ENCODE results near the gene PSMC3IP. TPM values are rescaled to one million over a fixed set of nuclear protein-coding genes. Genes with fewer than 3 reads are reported as not detected.
"Not testable (repeated sequence)": the region's sequence is repeated elsewhere in the genome, so short reads cannot be mapped to it uniquely, and the experiment has no call there.

Gene PSMC3IP
- total RNA-seq, 4 donors from 2014 or later, result 4.9 to 9.0 (median 7.4) TPM

- Histone ChIP-seq H3K4me3 (no peak overlapping the region), H3K4me1 (peaks cover 0 to 18% (median 4%) of the 10 kb centered on the region in 4 donors), H3K36me3 (peaks cover 0 to 41% (median under 1%) of the 10 kb centered on the region in 3 donors), H3K27me3 (no peaks in the 10 kb centered on the region), H3K27ac (no peak overlapping the region), H3K9me3 (no peaks in the 10 kb centered on the region)
- WGBS, 2 donors, result 85 to 88% methylated on average over 14 of the region's 14 CpGs
- DNase-seq (ENCODE audit: low spot score in 2 of 2), result no peak
- TF ChIP-seq EP300 (IDR thresholded peaks at IDR 0.05) (no peak), POLR2A (IDR thresholded peaks at IDR 0.05) (no peak)
- TF ChIP-seq, protein P1, sequence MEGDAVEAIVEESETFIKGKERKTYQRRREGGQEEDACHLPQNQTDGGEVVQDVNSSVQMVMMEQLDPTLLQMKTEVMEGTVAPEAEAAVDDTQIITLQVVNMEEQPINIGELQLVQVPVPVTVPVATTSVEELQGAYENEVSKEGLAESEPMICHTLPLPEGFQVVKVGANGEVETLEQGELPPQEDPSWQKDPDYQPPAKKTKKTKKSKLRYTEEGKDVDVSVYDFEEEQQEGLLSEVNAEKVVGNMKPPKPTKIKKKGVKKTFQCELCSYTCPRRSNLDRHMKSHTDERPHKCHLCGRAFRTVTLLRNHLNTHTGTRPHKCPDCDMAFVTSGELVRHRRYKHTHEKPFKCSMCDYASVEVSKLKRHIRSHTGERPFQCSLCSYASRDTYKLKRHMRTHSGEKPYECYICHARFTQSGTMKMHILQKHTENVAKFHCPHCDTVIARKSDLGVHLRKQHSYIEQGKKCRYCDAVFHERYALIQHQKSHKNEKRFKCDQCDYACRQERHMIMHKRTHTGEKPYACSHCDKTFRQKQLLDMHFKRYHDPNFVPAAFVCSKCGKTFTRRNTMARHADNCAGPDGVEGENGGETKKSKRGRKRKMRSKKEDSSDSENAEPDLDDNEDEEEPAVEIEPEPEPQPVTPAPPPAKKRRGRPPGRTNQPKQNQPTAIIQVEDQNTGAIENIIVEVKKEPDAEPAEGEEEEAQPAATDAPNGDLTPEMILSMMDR (IDR thresholded peaks at IDR 0.05), result no peak
These were observed 29.8 kb downstream of the PSMC3IP start for GRCh38 chr17:42547698-42548069.

DNA sequence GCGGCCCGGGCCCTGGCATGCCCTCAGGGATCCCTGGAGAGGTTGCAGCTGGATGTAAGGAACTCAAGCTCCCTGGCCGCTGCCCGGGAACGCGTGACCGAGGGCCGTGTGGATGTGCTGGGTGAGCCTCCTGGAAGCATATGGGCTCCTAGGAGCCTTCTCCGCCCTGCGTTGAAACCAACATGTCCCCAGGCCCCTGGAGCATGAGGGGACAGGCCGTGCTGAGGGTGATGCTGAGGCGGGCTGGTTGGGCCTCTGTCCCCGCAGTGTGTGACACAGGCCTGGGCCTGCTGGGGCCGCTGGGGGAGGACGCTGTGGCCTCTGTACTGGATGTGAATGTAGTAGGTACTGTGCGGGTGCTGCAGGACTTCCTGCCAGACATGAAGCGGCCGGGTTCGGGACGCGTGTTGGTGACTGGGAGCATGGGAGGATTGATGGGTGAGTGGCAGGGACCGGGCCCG lies 30.5 kb downstream of the PSMC3IP start:
- no peaks in the 10 kb centered on the region for H3K9me3 ChIP-seq
- peaks cover 0 to 46% (median 2%) of the 10 kb centered on the region in 3 donors for H3K36me3 ChIP-seq
- H3K27me3 ChIP-seq, result no peaks in the 10 kb centered on the region
- 81 to 84% methylated on average over 23 of the region's 23 CpGs for WGBS, 2 donors
- H3K27ac ChIP-seq, result no peak overlapping the region
- peaks cover 0 to 14% (median 4%) of the 10 kb centered on the region in 4 donors for H3K4me1 ChIP-seq
- no peak overlapping the region for H3K4me3 ChIP-seq
- TF ChIP-seq POLR2A (IDR thresholded peaks at IDR 0.05) (no peak), EP300 (IDR thresholded peaks at IDR 0.05) (no peak)
- TF ChIP-seq, protein P1 (IDR thresholded peaks at IDR 0.05), result no peak
- DNase-seq (ENCODE audit: low spot score in 2 of 2), result no peak

GRCh38 chr17:42545755-42546505 lies 31.6 kb downstream of the PSMC3IP start:
- 84 to 85% methylated on average over 9 of the region's 9 CpGs for WGBS, 2 donors
- H3K27ac ChIP-seq, result not testable (repeated sequence)

GRCh38 chr17:42544874-42545283 lies 32.6 kb downstream of the PSMC3IP start:
- no peak overlapping the region for H3K27ac ChIP-seq
- no peak for DNase-seq (ENCODE audit: low spot score in 2 of 2)
- H3K27me3 ChIP-seq, result no peaks in the 10 kb centered on the region
- whole genome bisulfite sequencing, 2 donors, result 62 to 67% methylated on average over 8 of the region's 8 CpGs
- H3K36me3 ChIP-seq, result peaks cover 0 to 63% (median 2%) of the 10 kb centered on the region in 3 donors
- peaks cover 0 to 14% (median 4%) of the 10 kb centered on the region in 4 donors for H3K4me1 ChIP-seq
- no peaks in the 10 kb centered on the region for H3K9me3 ChIP-seq
- H3K4me3 ChIP-seq, result no peak overlapping the region
- no peak for TF ChIP-seq POLR2A (IDR thresholded peaks at IDR 0.05)

More at GRCh38 chr17:42545755-42546505, 31.6 kb downstream of the PSMC3IP start:
- not testable (repeated sequence) for DNase-seq (ENCODE audit: low spot score in 2 of 2); H3K9me3 ChIP-seq; H3K27me3 ChIP-seq; H3K4me3 ChIP-seq
- Histone ChIP-seq H3K4me1 (peaks cover 0 to 14% (median 4%) of the 10 kb centered on the region in 4 donors), H3K36me3 (peaks cover 0 to 53% (median 2%) of the 10 kb centered on the region in 3 donors)

GRCh38 chr17:42543190-42544079 lies 34.1 kb downstream of the PSMC3IP start:
- H3K9me3 ChIP-seq, result no peaks in the 10 kb centered on the region
- 90 to 94% methylated on average over 12 to 38 of the region's 39 CpGs for WGBS, 2 donors
- H3K36me3 ChIP-seq, result peaks cover 2 to 76% (median 9%) of the 10 kb centered on the region in 3 donors
- TF ChIP-seq, protein P1 (IDR thresholded peaks at IDR 0.05), result no peak
- TF ChIP-seq POLR2A (IDR thresholded peaks at IDR 0.05), result no peak
- no peak for TF ChIP-seq EP300 (IDR thresholded peaks at IDR 0.05)
- no peaks in the 10 kb centered on the region for H3K27me3 ChIP-seq
- no peak overlapping the region for H3K4me3 ChIP-seq
- no peak for DNase-seq (ENCODE audit: low spot score in 2 of 2)
- H3K4me1 ChIP-seq, result peaks cover 0 to 9% (median 1%) of the 10 kb centered on the region in 4 donors
- H3K27ac ChIP-seq, result no peak overlapping the region

Data from tibial nerve (tissue), 4 donors.